GM18517 (cell line): ENCODE results near the gene LTB4R.
"Not testable (repeated sequence)": the region's sequence is repeated elsewhere in the genome, so short reads cannot be mapped to it uniquely, and the experiment has no call there.

ENCODE experiments used
- ATAC-seq: cut with Tn5 transposase; IDR thresholded peaks from one replicate; pipeline ENCODE4 v1.9.1; 2021; ENCODE audit warnings: mild to moderate bottlenecking, moderate library complexity; ENCODE audit not compliant: unreplicated experiment

The LTB4R gene

GRCh38 chr14:24338843-24339242, 27.5 kb downstream of the LTB4R start:
- ATAC-seq: no peak

GRCh38 chr14:24339284-24340151, 28.2 kb downstream of the LTB4R start, which contains the start of gene RIPK3:
Gene RIPK3 (minus strand): TSS chr14:24339991. CDS start chr14:24339826, 165 bp downstream.
- ATAC-seq: peak; percentile 74

- no peak for ATAC-seq
These were observed 29.3 kb downstream of the LTB4R start for GRCh38 chr14:24340606-24341005.

- ATAC-seq: no peak
These were observed 31.6 kb downstream of the LTB4R start for GRCh38 chr14:24342889-24343288.

GRCh38 chr14:24343795-24344660, 32.7 kb downstream of the LTB4R start:
- ATAC-seq: no peak

GRCh38 chr14:24347134-24347533, 35.8 kb downstream of the LTB4R start:
- ATAC-seq: no peak

GRCh38 chr14:24348186-24348585, 36.9 kb downstream of the LTB4R start:
- no peak for ATAC-seq

- ATAC-seq: no peak
These were observed 38.4 kb downstream of the LTB4R start for GRCh38 chr14:24349742-24350141.

- no peak for ATAC-seq
These were observed 40.2 kb downstream of the LTB4R start for GRCh38 chr14:24351517-24351916.

GRCh38 chr14:24353559-24354481, 42.5 kb downstream of the LTB4R start:
- no peak for ATAC-seq

GRCh38 chr14:24354482-24354825, 43.2 kb downstream of the LTB4R start:
- not testable (repeated sequence) for ATAC-seq

GRCh38 chr14:24355009-24355408, 43.7 kb downstream of the LTB4R start:
- no peak for ATAC-seq

GRCh38 chr14:24356208-24356607, 44.9 kb downstream of the LTB4R start:
- no peak for ATAC-seq

GRCh38 chr14:24360281-24360680, 49.0 kb downstream of the LTB4R start:
- no peak for ATAC-seq

GRCh38 chr14:24361326-24361725, 50.0 kb downstream of the LTB4R start:
- ATAC-seq: no peak

GRCh38 chr14:24362241-24362960, 51.1 kb downstream of the LTB4R start:
- ATAC-seq: no peak

GRCh38 chr14:24363401-24363800, 52.1 kb downstream of the LTB4R start:
- no peak for ATAC-seq

GRCh38 chr14:24364841-24365240, 53.5 kb downstream of the LTB4R start:
- ATAC-seq: no peak

GRCh38 chr14:24365600-24366412, 54.5 kb downstream of the LTB4R start:
- peak; percentile 35 for ATAC-seq
